ENCODE measurements around the gene RNF4. TPM values are rescaled to one million over a fixed set of nuclear protein-coding genes. Genes with fewer than 3 reads are reported as not detected.
"Not testable (repeated sequence)": the region's sequence is repeated elsewhere in the genome, so short reads cannot be mapped to it uniquely, and the experiment has no call there.

Gene RNF4
- total RNA-seq, 2 donors from 2014 or later: 29.0 to 29.3 TPM

GRCh38 chr4:2510351-2511259 lies 41.7 kb downstream of the RNF4 start:
- no peaks in the 10 kb centered on the region for H3K27me3 ChIP-seq
- intact Hi-C loops (cut with DNase I): no loop called here
- H3K36me3 ChIP-seq (replicated peaks in 1 of 2; ENCODE audit: insufficient read depth in 1 of 2, low read depth in 2 of 2): peaks cover 0 to 25% of the 10 kb centered on the region in 2 donors
- no peak for DNase-seq
- H3K9me3 ChIP-seq: no peaks in the 10 kb centered on the region
- no peak overlapping the region for H3K27ac ChIP-seq
- TF ChIP-seq POLR2A (IDR thresholded peaks at IDR 0.05) (no peak), CTCF (IDR thresholded peaks at IDR 0.05) (no peak)
- no peak for ATAC-seq
- H3K4me1 ChIP-seq: no peaks in the 10 kb centered on the region
- H3K4me3 ChIP-seq: no peak overlapping the region
- 86 to 90% methylated on average over 12 to 13 of the region's 13 CpGs for WGBS, 2 donors

GRCh38 chr4:2511645-2512131 lies 42.8 kb downstream of the RNF4 start:
- DNase-seq: no peak
- Histone ChIP-seq H3K27me3 (no peaks in the 10 kb centered on the region), H3K4me3 (no peak overlapping the region), H3K9me3 (no peaks in the 10 kb centered on the region), H3K27ac (no peak overlapping the region), H3K4me1 (no peaks in the 10 kb centered on the region), H3K36me3 (replicated peaks in 1 of 2; ENCODE audit: insufficient read depth in 1 of 2, low read depth in 2 of 2) (peaks cover 0 to 25% of the 10 kb centered on the region in 2 donors)
- TF ChIP-seq CTCF (IDR thresholded peaks at IDR 0.05) (no peak), POLR2A (IDR thresholded peaks at IDR 0.05) (no peak)
- no peak for ATAC-seq
- intact Hi-C loops (cut with DNase I): no loop called here
- 70 to 89% methylated on average over 9 of the region's 9 CpGs for WGBS, 2 donors

- Histone ChIP-seq H3K4me1 (no peaks in the 10 kb centered on the region), H3K9me3 (no peaks in the 10 kb centered on the region), H3K4me3 (no peak overlapping the region), H3K36me3 (replicated peaks in 1 of 2; ENCODE audit: insufficient read depth in 1 of 2, low read depth in 2 of 2) (peaks cover 0 to 22% of the 10 kb centered on the region in 2 donors), H3K27ac (no peak overlapping the region), H3K27me3 (no peaks in the 10 kb centered on the region)
- DNase-seq (no peak), ATAC-seq (no peak)
- intact Hi-C loops (cut with DNase I): no loop called here
- no peak for TF ChIP-seq CTCF (IDR thresholded peaks at IDR 0.05)
- no peak for TF ChIP-seq POLR2A (IDR thresholded peaks at IDR 0.05)
- 92 to 93% methylated on average over 14 to 15 of the region's 15 CpGs for WGBS, 2 donors
Measured at GRCh38 chr4:2512396-2513135, 43.7 kb downstream of the RNF4 start.

GRCh38 chr4:2514193-2514592 lies 45.3 kb downstream of the RNF4 start:
- WGBS, 2 donors: 88 to 90% methylated on average over 8 to 9 of the region's 9 CpGs

GRCh38 chr4:2514944-2515343 lies 46.0 kb downstream of the RNF4 start:
- intact Hi-C loops (cut with DNase I); H3K27me3 ChIP-seq; H3K9me3 ChIP-seq; H3K4me1 ChIP-seq; H3K4me3 ChIP-seq; DNase-seq; H3K27ac ChIP-seq: not testable (repeated sequence)
- peak; percentile 24 for ATAC-seq
- peaks cover 0 to 22% of the 10 kb centered on the region in 2 donors for H3K36me3 ChIP-seq (replicated peaks in 1 of 2; ENCODE audit: insufficient read depth in 1 of 2, low read depth in 2 of 2)
- 79 to 92% methylated on average over 7 to 10 of the region's 11 CpGs for WGBS, 2 donors

More at GRCh38 chr4:2514193-2514592, 45.3 kb downstream of the RNF4 start:
- H3K27ac ChIP-seq; H3K4me3 ChIP-seq; H3K9me3 ChIP-seq; ATAC-seq; H3K4me1 ChIP-seq; H3K27me3 ChIP-seq; intact Hi-C loops (cut with DNase I); DNase-seq: not testable (repeated sequence)
- peaks cover 0 to 22% of the 10 kb centered on the region in 2 donors for H3K36me3 ChIP-seq (replicated peaks in 1 of 2; ENCODE audit: insufficient read depth in 1 of 2, low read depth in 2 of 2)

Measured in body of pancreas (tissue), 4 donors.